Mammary epithelial cell (primary cell): Measurements from ENCODE around the gene NFAT5.

Source experiments
- EZH2 ChIP-seq: IDR thresholded peaks from 2 replicates; pipeline ENCODE4 v1.6.1; 2012; ENCODE audit warnings: low read length, inconsistent platforms, borderline replicate concordance
- TF ChIP-seq, protein P1 (sequence below), 2 donors: IDR thresholded peaks in 1 of 2; conservative IDR thresholded peaks in 1 of 2; 2 replicates each; pipeline ENCODE4 v1.5.1; 2011 to 2012; ENCODE audit warnings: inconsistent platforms in 2 of 2, low read length in 2 of 2, mild to moderate bottlenecking in 2 of 2, control low read depth in 1 of 2, low read depth in 1 of 2; ENCODE audit not compliant: insufficient read depth in 1 of 2; ENCODE audit errors: extremely low read depth in 1 of 2

DNA sequence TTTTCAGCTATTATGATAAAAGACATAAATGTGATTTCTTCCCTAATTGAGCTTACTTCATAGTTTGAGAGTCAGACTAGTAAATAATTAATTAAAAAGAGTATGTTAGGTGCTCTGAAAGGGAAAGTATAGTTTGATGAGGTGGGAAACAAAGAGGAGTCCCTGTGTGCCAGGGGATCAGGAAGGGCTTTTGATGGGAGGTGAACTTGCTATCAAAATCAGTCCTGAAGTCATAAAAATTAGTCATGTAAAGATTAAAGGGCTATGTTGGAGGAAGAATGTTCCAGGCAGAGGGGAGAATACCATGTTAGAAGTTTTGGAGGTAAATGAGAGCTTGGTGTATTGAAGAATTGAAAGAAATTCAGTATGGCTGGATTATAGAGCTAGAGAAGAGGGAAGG lies 31.0 kb downstream of the NFAT5 start:
- TF ChIP-seq, protein P1, sequence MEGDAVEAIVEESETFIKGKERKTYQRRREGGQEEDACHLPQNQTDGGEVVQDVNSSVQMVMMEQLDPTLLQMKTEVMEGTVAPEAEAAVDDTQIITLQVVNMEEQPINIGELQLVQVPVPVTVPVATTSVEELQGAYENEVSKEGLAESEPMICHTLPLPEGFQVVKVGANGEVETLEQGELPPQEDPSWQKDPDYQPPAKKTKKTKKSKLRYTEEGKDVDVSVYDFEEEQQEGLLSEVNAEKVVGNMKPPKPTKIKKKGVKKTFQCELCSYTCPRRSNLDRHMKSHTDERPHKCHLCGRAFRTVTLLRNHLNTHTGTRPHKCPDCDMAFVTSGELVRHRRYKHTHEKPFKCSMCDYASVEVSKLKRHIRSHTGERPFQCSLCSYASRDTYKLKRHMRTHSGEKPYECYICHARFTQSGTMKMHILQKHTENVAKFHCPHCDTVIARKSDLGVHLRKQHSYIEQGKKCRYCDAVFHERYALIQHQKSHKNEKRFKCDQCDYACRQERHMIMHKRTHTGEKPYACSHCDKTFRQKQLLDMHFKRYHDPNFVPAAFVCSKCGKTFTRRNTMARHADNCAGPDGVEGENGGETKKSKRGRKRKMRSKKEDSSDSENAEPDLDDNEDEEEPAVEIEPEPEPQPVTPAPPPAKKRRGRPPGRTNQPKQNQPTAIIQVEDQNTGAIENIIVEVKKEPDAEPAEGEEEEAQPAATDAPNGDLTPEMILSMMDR (conservative IDR thresholded peaks at IDR 0.05 in 1 of 2, IDR thresholded peaks at IDR 0.05 in 1 of 2; ENCODE audit: extremely low read depth in 1 of 2, insufficient read depth in 1 of 2, low read depth in 1 of 2, low read length in 2 of 2), result no peak
- TF ChIP-seq EZH2, result no peak
